ENCODE data around the gene PLEK. TPM values are rescaled to one million over a fixed set of nuclear protein-coding genes. Genes with fewer than 3 reads are reported as not detected.

The PLEK gene
- total and polyA plus RNA-seq, 2 donors (not counting 1 experiment from before 2014, with no cell fraction given): 39.9 to 78.3 TPM

GRCh38 chr2:68359889-68360288, 5.2 kb upstream of the PLEK start:
- Mint-ChIP-seq H3K27me3 (no peaks in the 10 kb centered on the region), H3K4me3 (no peak overlapping the region)

More at GRCh38 chr2:68359889-68360288, 5.2 kb upstream of the PLEK start:
- CTCF ChIA-PET: interaction anchor here (1.1 to 10.6 kb wide), 9 partner anchors 26 to 565 kb away, joined by 3 to 163 read pairs (median 4); no protein-coding TSS in a partner anchor
- Histone ChIP-seq H3K9ac (ENCODE audit: low read length) (no peak overlapping the region), H3K36me3 (replicated peaks in 1 of 2; ENCODE audit: control extremely low read depth in 1 of 2, control insufficient read depth in 1 of 2, extremely low read depth in 1 of 2, insufficient read depth in 2 of 2, low read length in 1 of 2) (no peaks in the 10 kb centered on the region), H3K27me3 (replicated peaks in 1 of 4; ENCODE audit: control extremely low read depth in 1 of 4, control insufficient read depth in 3 of 4, insufficient read depth in 4 of 4, low read length in 3 of 4) (no peaks in the 10 kb centered on the region), H3K4me2 (replicated peaks; ENCODE audit: low read depth, low read length, poor library complexity, severe bottlenecking) (no peak overlapping the region), H3K79me2 (ENCODE audit: control insufficient read depth, insufficient read depth, low read length) (peaks cover 38% of the 10 kb centered on the region), H4K20me1 (ENCODE audit: control insufficient read depth, insufficient read depth, low read length, poor library complexity, severe bottlenecking) (no peaks in the 10 kb centered on the region), H3K4me3 (ENCODE audit: control extremely low read depth in 1 of 5, extremely low read depth in 1 of 5, insufficient read depth in 1 of 5, low read depth in 2 of 5, low read length in 4 of 5) (no peak overlapping the region), H3K27ac (ENCODE audit: low read length in 2 of 2) (no peak overlapping the region), H3K4me1 (ENCODE audit: control insufficient read depth in 2 of 2, insufficient read depth in 2 of 2, low read length in 2 of 2) (peaks cover 29 to 42% of the 10 kb centered on the region in 2 donors), H3K9me3 (ENCODE audit: control extremely low read depth in 1 of 3, control insufficient read depth in 2 of 3, insufficient read depth in 1 of 3, low read length in 2 of 3) (no peaks in the 10 kb centered on the region), H2AFZ (ENCODE audit: insufficient read depth, low read depth, low read length, poor library complexity, severe bottlenecking) (no peak overlapping the region)
- H3K9me3 Mint-ChIP-seq (ENCODE audit: insufficient read depth): no peaks in the 10 kb centered on the region
- no peak overlapping the region for H3K27ac Mint-ChIP-seq
- TF ChIP-seq CTCF (IDR thresholded peaks at IDR 0.05) (peak; percentile 32), EZH2 (IDR thresholded peaks at IDR 0.05; ENCODE audit: borderline replicate concordance, insufficient read depth, low read depth, low read length, poor library complexity, severe bottlenecking) (no peak)
- DNase-seq (no peak), ATAC-seq (ENCODE audit: low read depth) (no peak)
- H3K4me1 Mint-ChIP-seq: peaks cover 37% of the 10 kb centered on the region
- WGBS (ENCODE audit: insufficient coverage): no CpG with 5 or more reads among the region's 3 CpGs
- POLR2A ChIA-PET: no interaction called here
- intact Hi-C loops (cut with micrococcal nuclease): loop anchor here (5.0 to 10.0 kb wide), 4 partner anchors 73 to 425 kb away; no protein-coding TSS in a partner anchor
